Superior temporal gyrus (tissue), 1 donor: ENCODE measurements around the gene GNA12.

ENCODE experiments used
- DNase-seq: peaks from one replicate; pipeline ENCODE4 v3.0.0-alpha.2; 2016; ENCODE audit errors: extremely low spot score

Gene GNA12

GRCh38 chr7:2844153-2845033 is at the start of gene GNA12:
TSS of gene GNA12 (minus strand) at chr7:2844308. CDS start at chr7:2844161, 147 bp downstream.
- peak; percentile 99 for DNase-seq

DNA sequence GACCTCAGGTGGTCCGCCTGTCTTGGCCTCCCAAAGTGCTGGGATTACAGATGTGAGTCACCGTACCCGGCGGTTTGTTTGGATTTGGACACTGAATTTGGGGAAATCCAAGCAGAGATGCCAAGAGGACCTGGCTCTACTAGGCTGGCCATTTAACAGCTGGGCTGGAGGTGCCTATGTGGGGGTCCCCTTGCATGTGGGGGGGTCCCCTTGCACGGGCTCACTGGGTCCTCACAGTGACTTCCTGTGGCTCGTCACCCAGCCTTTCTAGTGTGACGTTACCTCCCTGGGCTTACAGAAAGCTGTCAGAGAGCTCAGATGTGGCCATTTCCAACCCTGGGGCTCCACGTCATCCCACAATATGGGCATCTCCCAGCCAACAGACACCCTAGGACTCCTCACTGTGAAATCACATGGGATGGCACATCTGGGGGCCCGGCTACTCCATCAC is 49.3 kb upstream of the GNA12 start:
- DNase-seq, result no peak

DNA sequence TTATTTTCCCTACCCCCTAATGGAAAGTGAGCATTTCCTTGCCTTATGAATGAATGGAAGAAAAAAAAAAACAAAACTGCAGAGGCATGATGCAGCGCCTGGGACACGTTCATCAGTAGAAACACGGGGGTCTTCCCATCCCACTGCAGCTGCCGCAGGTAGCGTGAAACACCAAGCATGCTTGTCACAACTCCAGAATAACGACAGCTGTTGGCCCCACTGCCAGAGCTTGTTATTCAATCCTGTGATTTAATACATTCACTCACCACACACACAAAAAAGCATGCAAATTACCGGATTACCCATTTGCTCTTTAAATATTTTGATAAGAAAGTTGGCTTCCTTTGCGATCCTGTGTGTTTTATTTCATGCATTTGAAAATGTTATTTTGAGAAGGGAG is 48.4 kb upstream of the GNA12 start:
- no peak for DNase-seq

DNA sequence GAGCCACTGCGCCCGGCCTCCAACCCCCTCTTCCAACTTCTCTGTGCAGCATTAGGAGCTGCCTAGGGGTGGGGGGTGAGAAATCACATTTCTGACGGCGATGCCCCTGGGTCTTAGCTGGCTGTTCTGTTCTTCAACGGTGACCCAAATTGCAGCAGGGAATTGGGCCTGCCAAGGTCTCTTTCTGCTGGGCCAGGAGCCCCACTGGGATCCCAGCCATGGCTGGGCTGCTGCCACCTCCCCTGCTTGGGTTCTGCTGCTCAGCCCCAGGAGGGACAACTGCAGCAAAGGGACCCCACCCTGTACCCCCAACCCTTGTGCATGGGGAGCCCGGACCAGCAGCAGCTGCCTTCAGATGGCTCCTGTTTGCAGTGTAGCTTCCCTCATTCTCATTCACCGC is 43.7 kb upstream of the GNA12 start:
- no peak for DNase-seq

DNA sequence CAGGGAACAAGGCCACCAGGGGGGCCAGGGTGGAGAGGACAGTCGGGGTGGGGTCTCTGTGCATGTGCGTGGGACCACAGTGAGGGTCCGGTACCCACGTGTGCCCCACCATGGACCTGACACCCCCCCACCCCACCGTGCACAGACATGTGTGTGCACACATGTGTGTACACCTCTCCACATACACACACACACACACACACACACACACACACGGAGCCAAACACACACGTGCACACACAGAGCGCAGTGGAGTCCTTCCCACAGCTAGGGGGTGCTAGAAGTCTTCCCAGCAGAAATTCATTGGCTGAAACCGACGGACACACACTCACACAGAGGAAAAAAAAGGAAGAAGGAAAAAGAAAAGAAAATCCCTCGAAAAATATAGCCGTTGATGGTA is 42.8 kb upstream of the GNA12 start:
- DNase-seq, result peak; percentile 67

- DNase-seq, result no peak
Measured at GRCh38 chr7:2886391-2886790, 42.3 kb upstream of the GNA12 start.

DNA sequence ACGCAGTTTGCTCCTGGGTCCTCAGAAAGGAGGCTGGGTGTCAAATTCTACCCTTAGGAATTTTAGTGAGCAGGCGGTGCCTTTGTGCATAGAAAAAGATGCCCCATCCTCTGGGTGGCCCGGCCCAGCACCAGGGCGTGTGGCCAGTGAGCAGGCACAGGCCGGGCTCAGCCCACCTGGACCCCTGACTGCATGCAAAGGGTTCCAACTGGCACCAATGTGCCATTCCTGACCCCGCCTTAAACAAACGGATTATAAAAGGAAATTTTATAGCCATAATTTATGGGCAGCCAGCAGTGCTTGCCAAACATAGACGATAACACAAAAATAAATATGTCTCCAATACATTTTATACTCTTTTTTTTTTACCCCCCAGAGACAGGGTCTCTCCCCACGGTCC is 40.1 kb upstream of the GNA12 start:
- DNase-seq, result no peak

DNA sequence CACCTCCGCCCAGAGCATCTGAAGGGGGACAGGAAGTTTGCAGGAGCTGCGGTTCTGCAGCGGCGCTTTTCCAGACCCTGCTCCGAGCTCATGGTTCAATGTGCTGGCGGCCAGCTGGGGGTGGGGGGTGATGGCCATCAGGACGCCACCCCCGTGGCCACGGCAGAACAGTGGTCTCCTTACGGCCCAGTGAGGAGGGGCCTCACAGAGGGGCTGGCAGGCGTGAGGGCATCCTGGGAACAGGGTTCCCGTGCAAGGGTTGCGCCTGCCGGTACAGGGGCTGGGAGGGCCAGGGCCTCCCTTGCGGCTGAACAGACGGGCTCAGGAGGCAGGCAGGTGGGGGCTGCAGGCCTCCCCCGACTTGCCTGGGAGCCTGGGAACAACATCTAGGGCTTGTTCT is 39.0 kb upstream of the GNA12 start:
- DNase-seq, result no peak

- DNase-seq, result no peak
Measured at GRCh38 chr7:2882111-2882510, 38.0 kb upstream of the GNA12 start.

DNA sequence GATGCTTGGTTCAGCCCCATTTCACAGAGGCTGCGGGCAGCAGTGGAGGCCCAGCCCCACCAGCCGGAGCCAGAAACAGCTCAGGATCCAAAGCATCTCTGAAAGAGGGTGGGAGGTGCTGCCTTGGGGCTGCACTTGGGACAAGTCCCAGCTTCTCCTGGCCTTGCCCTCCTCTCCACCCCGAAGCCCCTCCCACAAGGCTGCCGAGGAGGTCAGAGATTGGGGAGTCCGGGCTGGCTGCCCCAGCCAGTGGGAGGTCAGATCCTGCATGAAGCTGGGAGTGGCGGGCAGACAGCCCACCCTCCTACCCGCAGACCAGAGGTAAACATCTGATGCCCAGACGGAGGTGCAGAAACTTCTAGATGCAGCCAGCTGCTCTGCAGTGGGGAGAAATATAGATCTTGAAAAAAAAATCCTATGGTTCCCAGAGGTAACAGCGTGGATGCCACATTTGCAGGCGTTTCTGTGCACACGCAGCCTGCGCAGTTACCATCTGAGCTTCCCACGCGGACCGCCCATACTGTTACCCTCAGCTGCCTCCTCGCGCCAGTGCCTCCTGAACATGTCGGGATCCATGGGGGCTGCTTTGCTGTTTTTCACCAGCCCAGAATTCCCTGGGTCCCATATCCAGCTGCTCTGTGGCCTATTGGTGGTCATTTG is 36.9 kb upstream of the GNA12 start:
- no peak for DNase-seq

- no peak for DNase-seq
Measured at GRCh38 chr7:2880051-2880450, 35.9 kb upstream of the GNA12 start.

DNA sequence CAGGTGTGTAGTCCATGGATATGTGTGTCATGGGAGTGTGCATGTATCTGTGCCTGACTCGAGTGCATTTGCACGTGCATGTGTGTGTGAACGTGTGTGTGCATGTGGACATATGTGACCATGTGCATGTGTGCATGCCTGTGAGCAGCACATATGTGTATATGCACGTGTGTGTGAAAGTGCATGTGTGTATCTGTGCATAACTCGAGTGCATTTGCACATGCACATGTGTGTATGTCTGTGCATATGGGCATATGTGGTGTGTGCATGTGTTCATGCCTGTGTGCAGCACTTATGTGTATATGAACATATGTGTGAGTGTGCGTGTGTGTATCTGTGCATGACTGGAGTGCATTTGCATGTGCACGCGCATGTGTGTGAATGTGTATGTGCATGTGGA is 35.2 kb upstream of the GNA12 start:
- DNase-seq, result no peak

DNA sequence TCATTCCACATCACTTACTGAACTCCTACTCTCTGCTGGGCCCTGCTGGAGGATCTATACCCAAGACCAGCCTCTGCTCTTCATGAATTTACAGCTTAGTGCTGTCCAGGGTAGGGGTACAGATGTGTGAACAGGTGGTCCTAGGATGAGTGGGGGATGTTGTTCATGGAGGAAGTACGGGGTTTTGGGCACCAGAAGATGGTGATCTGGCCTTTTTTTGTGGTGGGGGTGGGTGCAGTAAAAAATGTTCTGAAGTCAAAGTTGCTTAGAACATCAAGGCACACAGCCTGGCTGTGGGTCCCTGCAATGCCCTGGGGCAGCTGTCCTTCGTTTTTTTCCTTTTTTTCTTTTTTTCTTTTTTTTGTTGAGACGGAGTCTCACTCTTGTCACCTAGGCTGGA is 34.2 kb upstream of the GNA12 start:
- DNase-seq, result no peak

DNA sequence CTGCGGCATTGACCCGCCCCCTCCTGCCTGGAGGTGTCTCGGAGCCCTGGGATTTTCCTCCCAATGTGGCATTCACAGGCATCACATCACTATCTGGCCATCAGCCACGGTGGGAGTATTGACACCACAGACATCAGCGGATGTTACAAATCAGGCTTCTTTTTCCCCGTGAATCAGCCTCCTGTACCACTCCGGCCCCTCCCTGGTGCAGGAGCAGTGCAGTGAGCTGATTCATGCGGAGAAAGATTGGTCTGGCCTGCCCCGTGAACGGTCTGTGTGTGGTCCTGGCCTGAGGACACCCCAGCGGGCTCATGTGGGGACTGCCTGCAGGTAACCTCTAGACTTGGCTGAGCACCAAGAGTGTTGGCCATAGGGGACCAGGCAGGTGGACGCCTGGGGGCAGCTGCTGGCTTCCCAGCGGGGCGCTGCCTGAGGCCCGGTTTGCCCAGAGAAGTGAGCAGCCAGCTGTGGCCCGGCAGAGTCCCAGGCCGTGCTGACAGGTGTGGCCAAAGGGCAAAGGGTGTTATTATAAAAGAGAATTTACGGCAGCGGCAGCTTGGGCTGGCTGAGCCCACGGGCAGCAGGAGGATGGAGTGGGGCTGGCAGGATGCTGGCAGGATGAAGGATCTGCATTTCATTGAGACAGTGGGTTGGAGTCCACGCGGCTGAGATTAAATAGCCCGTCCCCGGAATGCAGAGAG is 32.1 kb upstream of the GNA12 start:
- no peak for DNase-seq

DNA sequence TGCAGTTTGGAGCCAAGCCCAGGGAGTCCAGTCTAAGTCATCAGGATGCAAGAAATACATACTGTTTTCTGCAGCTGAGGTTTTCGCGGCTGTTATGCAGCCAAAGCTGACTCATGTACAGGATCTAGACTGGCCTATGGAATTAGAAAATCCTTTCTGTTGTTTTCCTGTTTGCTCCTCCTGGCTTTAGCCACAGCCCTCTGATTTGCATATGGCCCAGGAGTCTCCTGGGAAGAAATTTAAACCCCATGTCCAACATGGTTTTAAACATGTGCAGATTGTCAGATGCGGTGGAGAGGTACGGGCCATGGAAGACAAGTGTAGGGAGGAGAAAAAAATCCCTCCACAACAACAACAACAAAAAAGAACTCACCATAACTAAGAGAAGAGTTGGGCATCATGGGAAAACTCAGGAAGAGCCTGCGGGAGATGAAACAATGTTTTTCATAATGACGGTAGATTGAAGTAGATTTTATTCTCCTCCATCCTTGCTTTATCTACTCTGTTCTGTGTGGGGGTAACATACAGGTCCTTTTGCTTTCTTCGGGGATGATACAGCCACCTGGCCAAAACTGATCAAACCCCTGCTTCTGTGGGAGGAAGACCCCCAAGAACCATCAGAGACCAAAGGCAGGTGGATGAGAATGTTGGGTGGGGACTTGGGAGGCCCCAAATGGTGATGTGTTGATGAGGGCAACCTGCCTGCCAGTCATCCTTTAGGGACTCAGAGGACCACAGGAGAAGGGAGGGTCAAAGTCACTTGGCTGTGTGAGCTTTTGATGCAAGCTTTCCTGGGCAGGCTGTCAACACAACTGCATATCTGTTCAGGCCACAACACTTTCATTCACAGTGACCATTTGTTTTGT is 29.8 kb upstream of the GNA12 start:
- DNase-seq, result peak; percentile 63

DNA sequence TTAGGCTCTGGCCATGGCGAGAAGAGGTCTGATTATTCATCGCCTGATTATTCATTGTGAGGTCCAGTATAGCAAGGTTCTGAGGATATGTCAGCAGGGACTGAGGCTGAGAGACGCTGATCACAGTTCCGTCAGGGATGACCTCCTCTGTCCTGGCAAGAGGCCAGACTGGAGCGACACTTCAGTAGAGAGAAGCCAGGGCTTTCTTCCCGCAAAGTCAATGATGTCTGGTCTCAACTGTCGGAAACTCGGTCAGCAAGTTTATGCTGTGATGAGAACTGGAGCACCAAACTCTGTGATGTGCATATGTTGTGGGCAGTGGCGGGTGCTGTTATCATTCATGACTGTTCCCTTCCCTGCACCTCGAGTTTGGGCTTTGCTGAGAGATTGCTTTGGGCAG is 29.0 kb upstream of the GNA12 start:
- DNase-seq, result peak; percentile 22

GRCh38 chr7:2872296-2872874 is 28.3 kb upstream of the GNA12 start:
- peak; percentile 21 for DNase-seq

GRCh38 chr7:2870471-2870931 is 26.4 kb upstream of the GNA12 start:
- no peak for DNase-seq

- DNase-seq, result no peak
Measured at GRCh38 chr7:2869981-2870380, 25.9 kb upstream of the GNA12 start.

GRCh38 chr7:2866601-2867000 is 22.5 kb upstream of the GNA12 start:
- no peak for DNase-seq
